Measurements from ENCODE around the gene SUGT1.

GRCh38 chr13:52638666-52639328 lies 13.8 kb upstream of the SUGT1 start:
- TF ChIP-seq TAF1 (IDR thresholded peaks at IDR 0.05; ENCODE audit: low read depth), result no peak
- TF ChIP-seq CTCF (IDR thresholded peaks at IDR 0.05; ENCODE audit: poor library complexity, severe bottlenecking), result no peak
- TF ChIP-seq SMC3 (conservative IDR thresholded peaks at IDR 0.05; ENCODE audit: poor library complexity), result no peak
- no peak for TF ChIP-seq EP300 (conservative IDR thresholded peaks at IDR 0.05; ENCODE audit: poor library complexity, severe bottlenecking)
- no peak for TF ChIP-seq EZH2 (IDR thresholded peaks at IDR 0.05; ENCODE audit: borderline replicate concordance, insufficient read depth, low read length, poor library complexity, severe bottlenecking)
- no peak for TF ChIP-seq POLR2AphosphoS5 (IDR thresholded peaks at IDR 0.05)
- no peak for TF ChIP-seq REST (IDR thresholded peaks at IDR 0.05; ENCODE audit: borderline replicate concordance)

Data from neural cell (in vitro differentiated cells).